Brain microvascular endothelial cell (primary cell): ENCODE results near the gene APCDD1.

Experiments
- DNase-seq: peaks from one replicate; pipeline ENCODE4 v3.0.0-alpha.2; 2020
- H3K27ac ChIP-seq: fragments of 250-450 bp; sonication (Bioruptor Pico); 2 replicates; pipeline ENCODE4 v1.5.1; 2020; ENCODE audit warnings: mild to moderate bottlenecking, moderate library complexity
- H3K27me3 ChIP-seq: fragments of 250-450 bp; sonication (Bioruptor Pico); replicated peaks from 2 replicates; pipeline ENCODE4 v1.5.1; 2020; ENCODE audit warnings: mild to moderate bottlenecking
- H3K36me3 ChIP-seq: fragments of 250-450 bp; sonication (Bioruptor Pico); replicated peaks from 2 replicates; pipeline ENCODE4 v1.5.1; 2020; ENCODE audit warnings: mild to moderate bottlenecking
- H3K4me3 ChIP-seq: 2 replicates; pipeline ENCODE4 v1.5.1; 2011; ENCODE audit warnings: low read depth, mild to moderate bottlenecking, control low read depth, low read length, moderate library complexity
- in situ Hi-C: cut with HindIII; loops from 2 replicates; pipeline ENCODE4 v1.10.0; 2017; ENCODE audit warnings: low sequenced_read_pairs, low pct_ligation_motif_present
- TF ChIP-seq, protein P1 (sequence below): IDR thresholded peaks from 2 replicates; pipeline ENCODE4 v1.5.1; 2011; ENCODE audit warnings: low read depth, mild to moderate bottlenecking, moderate library complexity, low read length, control low read depth, inconsistent platforms; ENCODE audit errors: missing control alignments

APCDD1 gene

DNA sequence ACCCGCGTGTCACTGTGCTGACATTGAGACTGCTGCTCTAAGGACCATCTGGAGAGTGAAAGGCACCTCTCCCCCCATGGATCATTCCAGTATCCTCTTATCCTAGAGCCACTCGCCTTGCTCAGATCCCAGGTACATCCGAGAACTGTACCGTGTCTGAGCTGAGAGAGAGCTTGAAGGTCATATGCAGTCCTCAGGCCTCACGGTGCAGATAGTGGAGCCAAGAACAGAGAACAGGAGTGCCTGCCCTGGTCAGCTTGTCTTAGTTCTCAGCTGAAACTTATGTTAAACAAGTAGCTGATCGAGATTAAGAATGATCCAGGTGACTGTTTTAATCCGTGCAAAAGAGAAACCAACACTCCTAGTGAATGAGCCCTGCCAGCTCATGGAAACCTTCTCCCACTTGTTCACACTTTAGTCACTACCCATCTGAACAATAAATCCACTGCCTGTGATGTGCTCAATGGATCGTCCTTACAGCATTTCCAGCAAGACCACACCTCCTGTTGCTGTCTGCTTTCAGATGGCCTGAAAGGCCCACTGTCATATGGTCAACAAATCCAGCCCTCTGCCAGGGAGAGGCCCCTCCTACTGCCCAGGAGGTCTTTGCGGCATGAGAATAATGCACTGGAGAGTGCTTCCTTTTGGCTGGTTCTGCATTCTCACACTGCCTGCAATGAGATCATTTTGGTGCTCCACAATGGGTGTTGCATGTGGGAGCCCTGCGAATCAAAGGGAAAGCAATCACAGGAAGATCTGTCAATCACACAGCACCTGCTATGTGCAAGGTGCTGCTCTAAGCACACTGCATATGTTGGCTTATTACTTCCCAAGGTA lies 43.7 kb upstream of the APCDD1 start:
- in situ Hi-C loops = no loop called here
- DNase-seq = no peak

DNA sequence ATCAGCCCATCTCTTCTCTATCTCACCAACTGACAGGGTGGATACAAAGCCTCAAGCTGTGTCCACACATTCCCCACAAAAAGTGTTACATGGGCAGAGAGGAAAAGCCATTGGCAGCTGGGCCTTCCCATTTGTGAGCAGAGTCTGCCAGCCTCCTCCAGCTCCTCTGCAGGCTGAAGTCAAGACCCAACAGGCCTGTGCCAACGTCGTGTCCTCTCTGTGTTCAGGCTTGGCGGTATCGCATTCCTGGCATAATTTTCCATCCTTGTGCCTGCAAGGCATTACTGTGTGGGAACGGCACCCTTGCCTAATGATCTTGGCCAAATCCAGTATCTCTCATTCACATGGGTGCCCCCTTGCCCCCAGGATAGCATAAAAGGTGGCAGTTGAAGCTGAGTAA lies 41.5 kb upstream of the APCDD1 start:
- in situ Hi-C loops = no loop called here
- Histone ChIP-seq H3K27ac (no peak overlapping the region), H3K4me3 (no peak overlapping the region), H3K27me3 (no peaks in the 10 kb centered on the region), H3K36me3 (no peaks in the 10 kb centered on the region)
- TF ChIP-seq, protein P1, sequence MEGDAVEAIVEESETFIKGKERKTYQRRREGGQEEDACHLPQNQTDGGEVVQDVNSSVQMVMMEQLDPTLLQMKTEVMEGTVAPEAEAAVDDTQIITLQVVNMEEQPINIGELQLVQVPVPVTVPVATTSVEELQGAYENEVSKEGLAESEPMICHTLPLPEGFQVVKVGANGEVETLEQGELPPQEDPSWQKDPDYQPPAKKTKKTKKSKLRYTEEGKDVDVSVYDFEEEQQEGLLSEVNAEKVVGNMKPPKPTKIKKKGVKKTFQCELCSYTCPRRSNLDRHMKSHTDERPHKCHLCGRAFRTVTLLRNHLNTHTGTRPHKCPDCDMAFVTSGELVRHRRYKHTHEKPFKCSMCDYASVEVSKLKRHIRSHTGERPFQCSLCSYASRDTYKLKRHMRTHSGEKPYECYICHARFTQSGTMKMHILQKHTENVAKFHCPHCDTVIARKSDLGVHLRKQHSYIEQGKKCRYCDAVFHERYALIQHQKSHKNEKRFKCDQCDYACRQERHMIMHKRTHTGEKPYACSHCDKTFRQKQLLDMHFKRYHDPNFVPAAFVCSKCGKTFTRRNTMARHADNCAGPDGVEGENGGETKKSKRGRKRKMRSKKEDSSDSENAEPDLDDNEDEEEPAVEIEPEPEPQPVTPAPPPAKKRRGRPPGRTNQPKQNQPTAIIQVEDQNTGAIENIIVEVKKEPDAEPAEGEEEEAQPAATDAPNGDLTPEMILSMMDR = no peak
- no peak for DNase-seq

More for the DNA sequence above, 43.7 kb upstream of the APCDD1 start:
- no peak overlapping the region for H3K27ac ChIP-seq
- TF ChIP-seq, protein P1 = no peak
- H3K27me3 ChIP-seq = peaks cover 8% of the 10 kb centered on the region
- no peak overlapping the region for H3K4me3 ChIP-seq
- no peaks in the 10 kb centered on the region for H3K36me3 ChIP-seq

DNA sequence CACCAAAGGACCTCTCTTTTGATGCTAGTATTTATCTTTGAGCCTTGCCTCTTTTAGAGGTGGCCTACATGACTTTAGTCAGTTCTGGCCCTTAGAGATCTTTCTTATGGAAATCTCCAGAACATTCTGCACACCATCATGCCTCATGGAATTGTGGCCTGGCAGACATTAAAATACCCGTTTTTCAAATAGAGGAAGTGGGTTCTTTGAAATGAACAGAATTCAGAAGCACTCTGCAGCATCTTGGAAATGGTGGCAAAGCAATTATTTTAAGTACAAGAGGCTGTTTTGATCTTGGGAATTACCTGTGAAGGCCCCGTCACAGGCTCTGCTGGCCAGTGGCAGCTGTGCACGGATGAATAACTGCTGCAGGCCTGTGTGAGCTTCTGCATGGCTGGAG lies 40.7 kb upstream of the APCDD1 start:
- H3K27ac ChIP-seq = no peak overlapping the region
- TF ChIP-seq, protein P1 = no peak
- no peak for DNase-seq
- no peak overlapping the region for H3K4me3 ChIP-seq
- in situ Hi-C loops = no loop called here
- no peaks in the 10 kb centered on the region for H3K36me3 ChIP-seq
- H3K27me3 ChIP-seq = no peaks in the 10 kb centered on the region

DNA sequence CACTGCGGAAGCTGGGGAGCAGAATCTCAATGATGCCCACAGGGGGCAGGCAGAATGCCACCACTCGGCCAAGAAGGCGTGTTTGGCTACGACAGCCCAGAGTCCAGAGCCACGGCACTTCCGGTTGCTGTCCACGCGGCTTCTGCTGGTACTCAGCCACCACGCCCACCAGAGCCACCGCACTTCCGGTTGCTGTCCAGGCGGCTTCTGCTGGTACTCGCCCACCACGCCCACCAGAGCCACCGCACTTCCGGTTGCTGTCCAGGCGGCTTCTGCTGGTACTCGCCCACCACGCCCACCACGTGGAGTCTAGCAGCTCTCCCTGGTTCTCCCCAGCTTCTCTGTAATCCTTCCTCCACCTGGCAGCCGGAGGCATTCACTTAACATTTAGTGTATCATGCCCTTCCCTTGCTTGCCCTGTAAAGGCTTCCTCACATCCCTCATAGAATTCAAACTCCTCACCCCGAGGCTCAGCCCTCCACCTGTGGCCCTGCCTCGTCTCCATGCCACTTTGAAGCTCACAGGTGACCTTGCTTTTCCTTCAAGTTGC lies 40.1 kb upstream of the APCDD1 start:
- in situ Hi-C loops = no loop called here
- TF ChIP-seq, protein P1 = no peak
- H3K36me3 ChIP-seq = no peaks in the 10 kb centered on the region
- H3K4me3 ChIP-seq = no peak overlapping the region
- H3K27me3 ChIP-seq = no peaks in the 10 kb centered on the region
- no peak overlapping the region for H3K27ac ChIP-seq
- no peak for DNase-seq

DNA sequence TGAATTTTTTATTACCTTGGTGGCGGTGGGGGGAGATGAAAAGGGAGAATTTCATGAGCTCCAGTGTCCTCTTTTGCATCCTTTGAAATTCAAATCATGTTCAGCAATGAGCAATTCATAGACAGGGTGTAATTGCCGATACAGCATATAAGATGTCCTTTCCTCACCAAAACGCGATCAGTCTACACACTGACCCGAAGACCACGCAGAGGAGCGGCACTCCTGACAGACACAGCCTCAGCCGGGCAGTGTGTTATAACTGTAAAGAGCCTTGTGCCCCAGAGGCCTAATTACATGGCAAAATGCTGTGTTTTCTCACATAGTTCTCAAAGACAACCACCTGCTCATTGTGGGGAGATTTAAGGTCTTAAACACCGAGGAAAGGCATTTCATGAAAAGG lies 38.4 kb upstream of the APCDD1 start:
- DNase-seq = no peak
- Histone ChIP-seq H3K36me3 (no peaks in the 10 kb centered on the region), H3K4me3 (no peak overlapping the region), H3K27ac (no peak overlapping the region), H3K27me3 (no peaks in the 10 kb centered on the region)
- in situ Hi-C loops = no loop called here
- TF ChIP-seq, protein P1 = no peak
